GM12872 (cell line): ENCODE data around the gene SKAP1.

Experiments
- CTCF ChIP-seq: IDR thresholded peaks from 3 replicates; pipeline ENCODE4 v1.5.1; 2011; ENCODE audit warnings: low read depth, mild to moderate bottlenecking, low read length, moderate library complexity; ENCODE audit not compliant: insufficient read depth

The SKAP1 gene

DNA sequence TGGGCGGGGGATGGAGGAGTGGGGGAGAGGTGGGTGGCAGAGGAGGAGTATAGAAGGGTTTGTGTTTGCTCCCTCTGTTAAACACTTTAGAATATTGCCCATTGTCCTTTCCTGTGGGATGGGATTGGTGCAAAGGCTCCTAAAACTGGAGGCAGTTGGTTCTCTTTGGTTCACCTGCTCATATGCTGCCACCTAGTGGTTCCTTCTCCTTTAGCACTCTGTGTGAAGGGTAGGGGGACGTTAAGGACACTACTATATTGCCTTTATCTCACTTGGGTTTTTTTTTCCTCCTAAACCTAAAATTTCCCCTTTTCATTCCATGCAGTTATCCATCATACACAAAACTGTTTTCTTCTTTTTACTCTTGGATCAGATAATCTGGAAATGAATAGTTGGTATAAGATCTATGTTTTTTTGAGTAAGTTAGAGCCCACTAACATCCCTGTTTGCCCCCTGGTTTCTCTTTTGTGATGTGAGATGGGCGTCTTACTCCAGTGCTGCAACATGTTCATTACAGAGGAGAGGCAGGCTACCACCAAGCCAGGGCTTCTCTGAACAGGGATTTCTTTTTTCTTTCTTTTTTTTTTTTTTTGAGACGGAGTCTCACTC, 298.7 kb downstream of the SKAP1 start:
- peak; percentile 88 for TF ChIP-seq CTCF

GRCh38 chr17:48129981-48130380, 300.0 kb downstream of the SKAP1 start:
- no peak for TF ChIP-seq CTCF

- no peak for TF ChIP-seq CTCF
Observed at GRCh38 chr17:48128400-48128799, 301.6 kb downstream of the SKAP1 start.

- TF ChIP-seq CTCF = no peak
Observed at GRCh38 chr17:48127371-48128051, 302.5 kb downstream of the SKAP1 start.

- no peak for TF ChIP-seq CTCF
Observed at GRCh38 chr17:48126532-48126850, 303.5 kb downstream of the SKAP1 start.

DNA sequence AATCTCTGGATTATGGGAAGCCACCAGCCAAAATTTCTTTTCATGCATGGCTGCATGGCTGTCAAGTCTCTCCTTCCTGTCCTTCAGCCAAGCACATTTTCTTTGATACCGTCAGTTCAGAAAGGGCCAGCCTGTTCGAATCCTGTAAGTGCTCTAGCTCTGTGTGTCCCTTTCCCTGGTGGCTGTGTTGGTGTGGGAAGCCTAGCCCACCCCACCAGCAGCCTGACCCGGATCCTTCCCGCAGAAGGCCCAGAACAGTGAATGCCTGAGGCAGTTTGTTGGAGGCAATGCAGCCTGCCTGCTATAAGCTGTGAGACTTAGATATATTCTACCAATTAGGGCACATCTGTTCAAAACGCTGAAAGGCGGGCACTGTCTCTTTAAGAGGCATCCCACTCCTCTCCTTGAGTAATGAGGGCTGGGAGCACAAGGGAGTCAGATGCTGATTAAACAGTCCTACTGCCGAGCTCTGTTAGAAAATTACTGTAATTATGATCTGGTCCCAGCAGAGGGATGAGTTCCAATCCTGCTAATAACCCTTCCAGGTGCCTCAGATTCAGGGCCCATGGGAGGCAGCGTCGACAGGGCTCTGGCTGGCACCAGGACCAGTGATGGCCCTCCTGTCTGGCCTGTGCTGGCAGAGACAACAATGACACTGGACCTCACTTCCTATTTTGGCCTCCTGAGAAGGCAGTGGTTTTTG, 304.0 kb downstream of the SKAP1 start:
- no peak for TF ChIP-seq CTCF

- no peak for TF ChIP-seq CTCF
Observed at GRCh38 chr17:48123776-48124388, 306.1 kb downstream of the SKAP1 start.
